NCI-H187 treated with DMSO at 0.1 percent for 48 hours (cell line): ENCODE data around the gene CAMK2D.

ENCODE experiments used
- DNase-seq: peaks from one replicate; lab custom pipeline; 2025; lab: John Stamatoyannopoulos, UW

The CAMK2D gene

GRCh38 chr4:113682730-113683537 lies 78.6 kb downstream of the CAMK2D start:
- peak; percentile 6 for DNase-seq

DNA sequence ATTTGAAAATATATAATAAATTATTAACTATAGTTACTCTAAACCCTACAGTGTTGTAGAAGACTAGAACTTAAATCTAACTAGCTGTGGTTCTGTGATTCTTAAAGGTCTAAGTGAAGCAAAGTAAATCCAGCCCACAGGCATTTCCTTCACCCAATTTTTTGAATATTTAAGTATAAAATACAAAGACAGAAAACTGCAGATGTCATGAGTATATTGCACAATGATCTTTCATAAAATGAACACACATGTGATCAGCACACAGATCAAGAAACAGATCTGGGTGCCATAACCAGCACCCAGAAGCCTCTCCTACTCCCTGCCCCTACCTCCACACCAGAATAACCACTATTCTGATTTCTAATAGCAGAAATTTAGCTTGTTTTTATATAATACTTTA lies 82.9 kb downstream of the CAMK2D start:
- DNase-seq: no peak

- DNase-seq: no peak
These were observed 84.2 kb downstream of the CAMK2D start for GRCh38 chr4:113677325-113677724.

DNA sequence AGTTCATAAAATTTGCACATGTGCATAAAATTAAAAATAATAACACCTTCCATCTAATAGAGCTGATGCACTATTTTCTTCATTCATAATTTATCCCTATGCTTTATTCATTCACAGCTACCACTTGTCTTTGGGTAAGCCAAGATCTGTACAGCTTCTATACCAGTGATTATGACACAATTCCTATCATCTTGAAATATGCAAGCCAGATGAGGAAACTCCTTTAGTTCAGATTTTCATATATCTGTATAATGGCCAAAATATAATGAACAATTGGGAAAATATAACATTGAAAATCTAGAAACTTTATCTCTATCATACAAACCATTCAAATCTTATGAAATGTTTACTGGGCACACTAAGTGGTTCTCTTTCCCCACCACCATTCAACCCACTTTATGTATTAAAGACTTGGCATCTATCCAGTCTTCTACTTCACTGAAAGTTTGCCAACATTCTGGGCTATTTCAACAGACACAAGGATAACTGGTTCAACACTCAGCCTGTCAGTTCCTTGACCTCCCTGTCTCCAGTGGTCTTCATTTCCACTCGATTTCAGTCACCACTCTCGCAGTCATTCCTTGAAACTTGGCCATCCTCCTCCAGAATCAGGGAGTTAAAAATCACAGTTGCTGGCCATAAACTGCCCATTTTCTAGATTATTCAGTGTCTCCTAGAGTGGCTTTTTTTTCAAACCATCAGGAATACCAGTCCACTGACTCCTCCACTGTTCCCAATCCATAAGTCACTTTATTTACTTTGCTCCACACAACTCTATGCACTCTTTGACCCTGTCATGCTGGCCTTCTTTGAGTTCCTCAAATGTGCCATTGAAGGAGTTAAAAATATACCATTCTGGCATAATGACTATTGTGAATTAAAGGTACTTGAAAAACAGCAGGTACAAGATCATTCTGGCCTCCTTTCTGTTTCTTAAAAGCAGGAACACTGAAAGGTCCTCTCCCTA lies 85.5 kb downstream of the CAMK2D start:
- DNase-seq: no peak

DNA sequence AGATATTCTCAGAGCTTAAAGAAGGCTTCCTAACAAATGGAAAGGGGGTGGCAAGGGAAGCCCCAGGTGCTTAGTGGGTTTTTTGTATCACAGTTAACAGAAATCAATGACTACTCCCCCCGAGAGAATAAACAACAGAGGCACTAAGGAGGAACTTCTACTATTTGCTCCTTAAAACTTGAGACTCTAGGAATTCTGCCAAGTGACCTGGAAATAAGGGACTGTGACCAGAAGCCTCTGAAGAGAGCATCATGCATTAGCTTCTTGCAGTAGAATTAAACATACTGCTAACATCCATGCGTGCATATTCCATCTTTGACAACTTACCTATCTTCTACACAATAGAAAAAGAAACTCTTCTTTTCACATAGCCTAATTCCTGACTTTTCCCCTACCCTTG lies 86.8 kb downstream of the CAMK2D start:
- DNase-seq: no peak

GRCh38 chr4:113674251-113674650 lies 87.3 kb downstream of the CAMK2D start:
- no peak for DNase-seq

- DNase-seq: no peak
These were observed 88.1 kb downstream of the CAMK2D start for GRCh38 chr4:113673450-113673849.

GRCh38 chr4:113666386-113667114 lies 95.0 kb downstream of the CAMK2D start:
- no peak for DNase-seq

- no peak for DNase-seq
These were observed 96.5 kb downstream of the CAMK2D start for GRCh38 chr4:113665036-113665435.

- no peak for DNase-seq
These were observed 99.0 kb downstream of the CAMK2D start for GRCh38 chr4:113662581-113662980.

DNA sequence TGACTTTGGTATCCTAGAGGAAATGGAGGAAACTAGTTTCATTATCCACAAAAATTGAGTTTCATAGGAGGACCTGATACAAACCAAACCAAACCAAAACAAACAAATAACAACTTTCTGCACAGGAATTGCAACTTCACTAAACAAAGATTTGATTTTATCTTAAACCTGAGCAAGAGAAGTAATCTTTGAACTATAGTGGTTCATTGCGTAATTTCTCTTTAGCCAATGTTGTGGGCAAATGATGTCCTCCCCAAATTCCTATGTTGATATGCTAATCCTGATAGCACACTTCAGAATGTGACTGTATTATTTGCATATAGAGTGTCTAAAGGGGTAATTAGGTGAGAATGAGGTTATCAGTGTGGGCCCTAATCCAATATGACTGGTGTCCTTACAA lies 102.4 kb downstream of the CAMK2D start:
- DNase-seq: no peak

- DNase-seq: no peak
These were observed 103.8 kb downstream of the CAMK2D start for GRCh38 chr4:113657586-113658233.

DNA sequence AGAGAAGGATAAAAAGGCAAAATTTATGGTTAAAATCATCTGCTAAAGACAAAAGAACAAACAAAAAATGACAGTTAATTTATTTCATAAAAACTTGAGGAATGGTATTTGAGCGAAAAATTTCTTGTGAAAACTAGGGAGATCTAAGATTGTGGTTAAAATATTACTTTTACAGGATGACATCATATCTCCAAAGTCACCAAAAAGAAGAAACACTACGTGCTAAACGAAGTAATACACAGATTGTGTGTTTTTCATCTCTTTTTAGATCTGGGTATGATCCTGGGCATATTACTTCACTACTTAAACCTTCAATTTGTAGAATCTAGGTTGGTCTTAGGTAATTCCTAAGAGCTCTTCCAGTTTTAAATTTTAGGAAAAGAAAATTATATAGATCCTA lies 107.7 kb downstream of the CAMK2D start:
- DNase-seq: no peak

- no peak for DNase-seq
These were observed 115.1 kb downstream of the CAMK2D start for GRCh38 chr4:113646442-113646822.

- no peak for DNase-seq
These were observed 115.6 kb downstream of the CAMK2D start for GRCh38 chr4:113645771-113646441.

GRCh38 chr4:113645288-113645687 lies 116.2 kb downstream of the CAMK2D start:
- DNase-seq: no peak

- DNase-seq: no peak
These were observed 117.1 kb downstream of the CAMK2D start for GRCh38 chr4:113644398-113644797.

DNA sequence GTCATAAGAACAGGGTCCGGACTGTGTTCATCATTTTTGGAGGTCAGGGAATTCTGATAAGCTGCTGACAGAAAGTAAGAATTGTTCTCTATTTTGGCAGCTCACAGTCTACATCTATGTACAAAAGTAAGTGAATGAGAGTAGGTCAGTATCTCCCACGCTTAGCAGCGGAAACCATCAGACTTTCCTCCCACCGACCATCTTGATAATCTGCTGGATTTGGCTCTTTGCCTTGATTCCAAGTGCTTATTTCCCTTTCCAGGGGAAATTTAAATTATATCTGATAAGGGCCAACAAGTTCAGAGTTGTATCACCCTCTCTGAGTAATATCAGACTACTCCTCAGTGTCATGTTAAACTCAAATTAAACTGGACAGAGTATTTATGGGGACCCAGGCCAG lies 118.0 kb downstream of the CAMK2D start:
- DNase-seq: no peak

DNA sequence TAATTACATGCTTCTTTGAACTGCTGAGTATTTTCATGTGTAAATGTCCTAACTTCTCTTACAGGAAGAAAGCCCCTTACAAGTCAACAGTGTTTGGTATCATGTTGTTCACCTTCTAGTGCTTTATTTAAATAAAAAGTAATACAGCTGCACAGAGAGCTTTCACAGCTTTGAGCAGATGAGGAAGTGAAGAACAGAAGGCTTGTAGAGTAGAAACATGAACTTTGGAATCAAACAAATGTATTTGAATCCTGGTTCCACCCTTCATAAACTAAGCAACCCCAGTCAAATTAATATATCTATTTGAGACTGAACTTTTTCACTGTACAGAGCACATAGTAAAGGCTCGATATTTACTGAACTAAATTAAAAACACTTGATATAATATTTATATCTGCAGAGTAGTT lies 120.5 kb downstream of the CAMK2D start:
- no peak for DNase-seq

DNA sequence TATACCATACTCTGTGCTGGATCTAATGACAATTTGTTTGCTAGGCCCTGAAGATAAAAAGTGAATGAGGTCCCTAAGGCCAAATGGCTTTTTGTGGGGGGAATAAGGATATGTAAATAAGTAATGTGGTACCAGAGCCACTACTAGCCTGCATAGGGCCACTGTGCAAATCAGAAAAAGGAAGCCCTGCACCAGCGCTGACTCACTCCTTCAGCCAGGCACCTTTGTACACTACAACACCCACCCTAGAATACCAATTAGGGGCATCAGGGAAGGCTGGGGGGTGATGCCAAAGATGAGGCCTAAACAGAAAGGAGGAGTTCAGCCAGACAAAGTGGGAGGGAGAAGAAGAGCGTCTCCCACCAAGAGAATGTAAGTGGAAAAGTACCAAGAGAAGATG lies 122.2 kb downstream of the CAMK2D start:
- no peak for DNase-seq

DNA sequence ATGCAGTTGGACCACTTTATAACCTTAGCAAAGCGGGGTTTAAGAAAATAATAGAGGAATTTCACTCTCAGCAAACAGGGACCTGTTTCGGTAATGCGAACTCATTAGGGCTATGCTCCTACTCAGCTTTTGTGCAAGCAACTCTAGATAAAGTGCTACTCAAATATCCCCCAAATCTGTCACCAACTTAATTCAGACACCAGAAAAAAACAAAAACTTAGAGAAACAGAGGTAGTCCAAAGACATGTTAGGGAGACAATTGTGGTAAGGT lies 123.0 kb downstream of the CAMK2D start:
- no peak for DNase-seq
